ENCODE results near the gene CCDC184. TPM values are rescaled to one million over a fixed set of nuclear protein-coding genes. Genes with fewer than 3 reads are reported as not detected.

CCDC184 gene
- total RNA-seq = 10 to 100 TPM in 2 of 9 donors, 1 to 10 TPM in 7; 1.4 to 12.8 (median 8.2) TPM
- polyA plus RNA-seq = 1 to 10 TPM; 3.6 to 6.2 (median 5.7) TPM
- long read RNA-seq, donor 1 = 0 reads
- long read RNA-seq, donor 2, partial matches to known transcripts = 0 of 4 reads
- long read RNA-seq, donor 2, other reads (novel, unspliced or antisense) = 0 of 4 reads
- long read RNA-seq, donor 3 = 0 reads
- long read RNA-seq, donor 4, partial matches to known transcripts = 0 of 3 reads
- long read RNA-seq, donor 4, other reads (novel, unspliced or antisense) = 0 of 3 reads
- long read RNA-seq, donor 5, transcript CCDC184-201 (1 exons, 2,343 nt) = major isoform, 13 of 13 reads
- long read RNA-seq, donor 5, partial matches to known transcripts = 0 of 13 reads
- long read RNA-seq, donor 5, other reads (novel, unspliced or antisense) = 0 of 13 reads
- long read RNA-seq, donor 6, partial matches to known transcripts = 0 of 4 reads
- long read RNA-seq, donor 6, other reads (novel, unspliced or antisense) = 0 of 4 reads
- long read RNA-seq, donor 7, partial matches to known transcripts = 0 of 2 reads
- long read RNA-seq, donor 7, other reads (novel, unspliced or antisense) = 0 of 2 reads
- long read RNA-seq, donor 8, partial matches to known transcripts = 0 of 2 reads
- long read RNA-seq, donor 8, other reads (novel, unspliced or antisense) = 0 of 2 reads
- long read RNA-seq, donor 9, partial matches to known transcripts = 0 of 3 reads
- long read RNA-seq, donor 9, other reads (novel, unspliced or antisense) = 0 of 3 reads
- long read RNA-seq, donor 10, partial matches to known transcripts = 0 of 4 reads
- long read RNA-seq, donor 10, other reads (novel, unspliced or antisense) = 0 of 4 reads

GRCh38 chr12:48183091-48183875 lies at the start of gene CCDC184:
TSS of gene CCDC184 (plus strand) at chr12:48183644. CDS start at chr12:48184123, 479 bp downstream.
- no peaks in the 10 kb centered on the region for H3K9me3 ChIP-seq (replicated peaks in 1 of 3)
- peak within 1 kb of the TSS; percentile 50 to 62 (median 56) for H3K4me3 ChIP-seq
- TF ChIP-seq CTCF (IDR thresholded peaks at IDR 0.05) = peak; percentile 16 to 58 (median 42)
- peak in 1 of 2 donors; percentile 31 for TF ChIP-seq POLR2A (IDR thresholded peaks at IDR 0.05)
- DNase-seq = peak; percentile 73 to 90 (median 81)
- H3K27ac ChIP-seq = peak within 1 kb of the TSS in 3 of 5 donors; percentile 45 to 83 (median 58)
- H3K36me3 ChIP-seq (replicated peaks in 1 of 2) = no peaks in the 10 kb centered on the region
- intact Hi-C loops (cut with DNase I) = loop anchor here (10.0 kb wide), 1 partner anchor 272 kb away; no protein-coding TSS in a partner anchor
- H3K27me3 ChIP-seq = no peaks in the 10 kb centered on the region
- H3K4me1 ChIP-seq (replicated peaks in 1 of 2) = peaks cover 5 to 21% of the 10 kb centered on the region in 2 donors
- 0 to 1% (median 1%) methylated on average over 50 to 61 of the region's 61 CpGs for WGBS, 4 donors

- intact Hi-C loops (cut with DNase I) = no loop called here
- H3K36me3 ChIP-seq (replicated peaks in 1 of 2) = peaks cover 0 to 99% of the 10 kb centered on the region in 2 donors
- WGBS, 4 donors = 87 to 95% (median 93%) methylated on average over 4 to 5 of the region's 5 CpGs
Measured at GRCh38 chr12:48135027-48135426, 48.4 kb upstream of the CCDC184 start.

DNA sequence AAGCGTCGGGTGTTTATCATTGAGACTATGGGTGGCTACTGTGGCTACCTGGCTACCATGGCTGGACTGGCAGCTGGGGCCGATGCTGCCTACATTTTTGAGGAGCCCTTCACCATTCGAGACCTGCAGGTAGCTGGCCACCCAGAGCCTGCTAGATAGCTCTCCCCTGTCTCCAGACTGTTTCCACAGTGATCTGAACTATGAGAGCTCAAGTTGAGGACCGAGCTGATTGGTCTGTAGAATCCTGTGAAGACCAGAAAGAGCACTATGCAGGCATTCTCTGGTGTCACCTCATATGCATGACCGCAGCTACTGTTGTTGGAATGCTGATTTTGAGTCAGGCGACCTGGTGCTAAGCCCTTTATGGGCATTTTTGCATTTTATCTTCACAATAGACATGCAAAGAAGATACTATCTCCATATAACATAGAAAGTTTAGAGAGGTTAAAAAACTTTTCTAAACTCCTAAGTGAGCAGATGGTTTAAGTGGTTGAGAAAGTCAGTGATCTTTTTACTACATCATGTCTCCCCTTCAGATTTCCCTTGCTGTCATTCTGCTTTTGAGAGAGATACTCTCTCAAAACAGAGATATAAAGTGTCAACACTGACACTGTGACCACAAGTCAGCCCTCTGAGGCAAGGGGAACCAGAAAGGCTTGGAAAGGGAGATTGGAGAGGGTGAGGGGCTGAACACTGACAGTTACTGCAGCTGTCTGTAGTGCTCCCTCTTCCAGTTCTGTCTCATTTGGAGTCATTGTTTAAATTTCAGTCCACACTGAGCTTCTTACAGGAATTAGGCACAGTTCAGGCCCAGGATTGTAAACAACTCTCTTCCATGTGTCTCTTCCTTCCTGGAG lies 40.4 kb upstream of the CCDC184 start:
- Histone ChIP-seq H3K4me1 (replicated peaks in 1 of 2) (no peaks in the 10 kb centered on the region), H3K9me3 (replicated peaks in 1 of 3) (no peaks in the 10 kb centered on the region), H3K36me3 (replicated peaks in 1 of 2) (peaks cover 0 to 96% of the 10 kb centered on the region in 2 donors), H3K27ac (no peak overlapping the region), H3K4me3 (no peak overlapping the region), H3K27me3 (no peaks in the 10 kb centered on the region)
- DNase-seq = no peak
- WGBS, 4 donors = 88 to 93% (median 89%) methylated on average over 3 to 7 of the region's 7 CpGs
- TF ChIP-seq CTCF (IDR thresholded peaks at IDR 0.05) (no peak), POLR2A (IDR thresholded peaks at IDR 0.05) (no peak)
- intact Hi-C loops (cut with DNase I) = no loop called here

More at GRCh38 chr12:48135027-48135426, 48.4 kb upstream of the CCDC184 start:
- H3K27ac ChIP-seq = no peak overlapping the region
- H3K4me1 ChIP-seq (replicated peaks in 1 of 2) = no peaks in the 10 kb centered on the region
- no peak overlapping the region for H3K4me3 ChIP-seq
- DNase-seq = no peak
- TF ChIP-seq POLR2A (IDR thresholded peaks at IDR 0.05) (no peak), CTCF (IDR thresholded peaks at IDR 0.05) (no peak)
- no peaks in the 10 kb centered on the region for H3K9me3 ChIP-seq (replicated peaks in 1 of 3)
- no peaks in the 10 kb centered on the region for H3K27me3 ChIP-seq

All from adrenal gland (tissue), 19 donors.